ENCODE data around the gene PPP2R5A. TPM values are rescaled to one million over a fixed set of nuclear protein-coding genes. Genes with fewer than 3 reads are reported as not detected.
"Not testable (repeated sequence)": the region's sequence is repeated elsewhere in the genome, so short reads cannot be mapped to it uniquely, and the experiment has no call there.

The PPP2R5A gene
- total RNA-seq, 1 experiment from 2014 or later = 18.4 TPM

DNA sequence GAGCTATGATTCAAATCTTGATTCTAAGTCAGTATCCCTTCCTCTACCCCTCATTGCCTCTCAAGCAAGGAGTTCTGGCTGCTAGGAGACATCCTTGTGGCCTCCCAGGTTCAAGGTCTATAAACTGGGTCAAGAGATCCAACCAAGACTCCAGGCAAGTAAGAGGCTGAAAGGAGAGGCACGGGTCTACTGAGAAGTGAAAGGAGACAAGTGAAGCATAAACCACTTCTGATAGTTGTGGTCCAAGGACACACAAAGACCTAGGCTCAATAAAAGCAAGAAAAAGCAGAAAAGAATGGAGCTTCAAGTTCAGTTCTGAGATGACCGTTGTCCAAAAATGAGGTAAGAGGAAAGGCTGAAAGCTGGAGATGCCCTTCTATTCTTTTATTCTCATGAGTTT lies 17.8 kb upstream of the PPP2R5A start:
- DNase-seq (ENCODE audit: low spot score) = no peak

DNA sequence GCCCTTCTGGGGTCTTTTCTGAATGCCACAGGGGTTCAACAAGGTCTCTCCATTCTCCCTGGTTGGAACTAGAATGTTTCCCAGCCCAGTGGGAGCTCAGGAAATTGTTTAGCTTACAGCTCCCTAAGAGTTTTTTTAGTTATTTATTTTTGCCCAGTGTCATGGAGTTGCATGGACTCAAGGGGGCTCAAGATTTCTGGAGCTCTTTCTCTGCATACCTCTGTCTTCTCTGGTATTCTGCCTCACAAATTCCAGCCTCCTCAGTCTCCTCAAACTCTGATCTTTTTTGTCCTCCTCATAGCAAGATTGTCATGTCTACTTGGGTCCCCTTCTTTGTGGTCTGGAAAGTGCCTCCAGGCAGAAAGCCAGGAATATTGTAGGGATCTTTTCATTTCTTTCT lies 15.9 kb upstream of the PPP2R5A start:
- no peak for DNase-seq (ENCODE audit: low spot score)

DNA sequence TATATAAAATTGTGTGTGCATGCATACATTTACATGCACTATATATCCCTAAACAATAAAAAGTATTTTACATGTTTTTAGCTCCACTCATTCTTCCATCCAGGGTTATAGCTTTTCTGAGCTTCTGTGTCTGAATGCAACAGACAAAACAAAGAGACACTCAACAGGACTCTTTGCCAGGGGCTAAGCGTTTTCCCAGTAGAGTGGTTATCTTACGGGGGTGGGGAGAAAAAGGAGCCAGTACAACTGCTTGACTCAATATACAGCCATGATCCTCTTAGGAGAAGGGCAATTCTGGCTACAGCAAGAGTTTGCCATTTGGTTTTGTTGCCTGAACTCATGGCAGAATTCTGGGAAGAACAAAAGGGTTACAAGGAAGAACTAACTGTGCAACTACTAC lies 14.6 kb upstream of the PPP2R5A start:
- no peak for DNase-seq (ENCODE audit: low spot score)

DNA sequence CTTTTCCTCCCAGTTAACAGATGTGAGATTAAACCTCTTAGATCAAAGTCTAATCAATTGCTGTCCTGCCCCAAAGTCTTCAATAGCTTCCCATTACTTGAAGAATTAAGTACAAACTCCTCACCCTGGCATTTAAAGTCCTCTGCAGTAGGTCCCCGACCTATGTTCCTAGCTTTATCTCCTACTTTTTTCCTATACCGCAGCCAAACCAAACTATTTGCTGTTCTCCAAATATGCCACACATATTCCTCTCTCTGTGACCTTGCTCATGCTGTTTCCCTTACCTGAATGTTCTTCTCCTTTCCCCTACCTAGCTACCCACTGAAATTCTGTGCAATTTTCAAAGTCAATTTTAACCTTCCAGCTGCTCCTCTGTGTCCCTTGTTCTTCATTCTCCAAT lies 14.0 kb upstream of the PPP2R5A start:
- no peak for DNase-seq (ENCODE audit: low spot score)

DNA sequence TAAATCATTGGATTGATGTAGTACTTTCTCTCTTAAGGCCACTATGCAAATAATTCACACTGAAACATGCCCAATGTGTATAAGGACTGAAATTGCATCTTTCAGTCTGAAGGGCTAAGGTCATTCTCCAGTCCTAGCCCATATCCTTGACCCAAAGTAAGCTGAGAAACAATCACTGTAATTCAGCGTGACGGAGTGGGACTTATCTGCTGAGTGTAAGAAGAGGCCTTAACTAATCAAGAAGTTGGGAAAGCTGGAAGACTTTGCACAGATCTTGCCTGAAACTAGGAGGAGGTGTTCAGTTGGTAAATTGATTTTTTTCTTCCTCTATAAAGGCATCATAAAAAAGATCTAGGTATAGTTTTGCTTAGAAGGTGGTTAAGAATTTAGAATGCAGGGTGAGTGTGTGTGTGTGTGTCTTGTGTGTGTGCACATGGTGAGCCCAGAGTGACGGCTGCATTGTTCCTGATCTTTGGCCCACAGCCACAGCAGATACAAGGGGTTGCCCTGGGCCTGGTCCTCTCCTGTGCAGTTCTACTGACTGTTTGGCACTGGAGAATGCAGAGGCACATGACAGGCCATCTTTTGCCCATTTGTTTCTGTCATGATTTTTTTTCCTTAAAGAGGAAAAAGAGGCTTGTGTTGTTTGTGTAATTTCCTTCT lies 13.3 kb upstream of the PPP2R5A start:
- DNase-seq (ENCODE audit: low spot score) = no peak

DNA sequence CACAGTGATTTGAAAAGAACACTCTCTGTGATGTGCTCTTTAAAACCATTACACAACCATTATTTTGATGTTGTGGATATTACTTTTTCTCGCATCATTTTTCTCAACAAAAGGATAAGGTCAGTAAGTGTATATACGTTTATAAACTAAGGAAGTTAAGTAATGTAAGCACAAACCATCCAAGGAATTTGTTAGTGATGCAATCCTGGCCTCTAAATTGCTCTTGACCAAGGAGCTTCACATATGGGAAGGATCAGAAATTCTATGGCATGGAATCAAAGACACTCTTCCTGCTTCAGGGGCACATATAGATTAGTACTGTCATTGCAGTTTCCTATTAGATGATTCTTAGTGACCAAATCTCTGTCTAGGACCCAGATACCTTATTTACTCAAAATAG lies 3.6 kb upstream of the PPP2R5A start:
- no peak for DNase-seq (ENCODE audit: low spot score)

DNA sequence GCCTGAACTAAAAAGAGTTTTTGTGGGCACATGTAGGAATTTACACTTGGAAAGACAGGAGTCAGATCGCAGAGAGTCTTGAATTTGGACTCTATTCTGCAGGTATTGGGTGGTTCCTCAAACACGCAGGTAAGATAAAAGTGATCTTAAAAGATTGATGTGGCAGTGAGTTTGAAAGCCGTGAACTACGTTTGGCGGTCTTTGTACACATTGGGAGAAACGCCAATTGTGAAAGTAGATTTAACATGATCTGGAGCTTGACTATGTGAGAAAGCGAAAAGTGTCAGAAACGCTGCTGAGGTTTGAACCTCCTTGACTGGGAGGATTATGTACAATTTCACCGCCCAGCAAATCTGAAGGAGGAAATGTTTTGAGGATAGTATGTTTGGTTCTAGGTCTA lies 1.5 kb upstream of the PPP2R5A start:
- DNase-seq (ENCODE audit: low spot score) = no peak

DNA sequence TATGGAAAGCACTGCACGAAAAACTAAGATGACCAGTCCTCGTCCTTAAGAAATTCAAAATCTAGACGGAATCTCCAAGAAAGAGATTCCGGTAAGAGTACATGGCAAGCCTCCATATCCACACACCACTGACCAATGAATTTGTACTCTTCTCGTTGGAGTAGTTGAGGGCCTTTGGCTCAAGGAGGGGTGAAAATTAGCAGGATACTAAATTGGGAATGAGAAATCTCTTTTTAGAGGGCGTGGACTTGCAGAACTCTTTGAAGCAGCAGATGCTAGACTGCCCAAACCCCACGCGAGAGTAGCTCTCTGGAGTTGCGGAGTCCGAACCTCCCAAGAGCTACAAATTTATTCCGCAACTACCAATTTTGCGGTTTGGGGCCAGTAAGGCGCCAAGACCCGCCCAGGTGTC lies 872 bp upstream of the PPP2R5A start:
- no peak for DNase-seq (ENCODE audit: low spot score)

DNA sequence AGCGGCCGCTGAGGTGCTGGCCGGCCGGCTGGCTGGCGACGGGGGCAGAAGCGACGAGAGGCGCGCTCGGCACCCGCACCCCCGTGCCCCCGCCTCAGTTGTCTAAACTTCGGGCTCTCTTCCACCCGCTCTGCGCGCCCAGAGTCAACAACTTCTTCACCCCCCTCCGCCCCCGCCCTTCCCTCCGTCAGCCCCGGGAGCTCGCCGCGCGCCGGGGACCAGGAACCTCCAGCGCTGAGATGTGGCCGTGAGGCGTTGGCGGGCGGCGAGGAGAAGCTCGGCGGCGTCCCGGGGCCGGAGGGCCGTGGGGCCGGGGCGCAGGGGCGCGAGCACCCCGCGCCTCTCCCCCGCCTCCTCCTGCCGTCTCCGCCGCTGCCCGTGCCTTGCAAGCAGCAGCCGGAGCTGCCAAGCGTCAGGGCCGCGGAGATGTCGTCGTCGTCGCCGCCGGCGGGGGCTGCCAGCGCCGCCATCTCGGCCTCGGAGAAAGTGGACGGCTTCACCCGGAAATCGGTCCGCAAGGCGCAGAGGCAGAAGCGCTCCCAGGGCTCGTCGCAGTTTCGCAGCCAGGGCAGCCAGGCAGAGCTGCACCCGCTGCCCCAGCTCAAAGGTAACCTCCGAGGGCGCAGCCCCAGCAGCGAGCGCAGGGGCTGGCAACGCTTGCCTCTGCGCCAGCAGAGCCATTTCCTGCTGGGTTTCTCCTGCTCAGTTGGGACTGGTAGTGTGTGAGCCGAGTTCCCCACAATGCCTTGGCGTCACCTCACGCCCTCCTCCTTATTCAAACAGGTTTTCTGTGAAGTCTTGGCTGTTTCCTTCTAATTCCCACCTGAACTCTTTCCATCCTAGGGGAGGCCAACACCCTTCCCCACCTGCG lies 710 bp downstream of the PPP2R5A start:
- DNase-seq (ENCODE audit: low spot score) = peak; percentile 18

DNA sequence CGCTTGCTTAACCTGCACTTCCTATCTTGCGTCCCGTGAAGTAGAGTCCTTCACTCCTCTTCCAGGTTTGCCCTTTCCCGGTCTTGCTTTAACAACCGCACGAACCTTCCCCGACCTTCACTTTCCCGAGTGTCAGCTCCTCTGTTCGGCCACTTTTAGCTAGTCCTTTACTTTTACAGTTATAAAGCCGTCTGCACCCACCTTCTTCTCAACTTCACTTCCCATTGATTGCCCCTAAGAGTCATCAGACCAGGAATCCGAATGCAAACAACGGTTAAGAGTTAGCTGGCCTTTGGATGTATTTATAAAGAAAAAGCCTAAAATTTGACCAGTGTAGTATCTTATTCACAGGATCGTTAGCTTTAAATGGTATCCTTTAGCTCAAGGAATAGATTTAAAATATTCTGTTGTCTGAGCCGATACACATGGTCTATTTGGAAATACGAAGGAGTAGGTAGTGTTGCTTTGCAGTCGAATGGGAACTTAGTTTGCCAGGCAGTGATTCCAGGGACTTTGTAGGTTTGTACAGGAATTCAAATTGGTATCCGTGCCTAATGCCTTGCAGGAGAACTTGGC lies 1.4 kb downstream of the PPP2R5A start:
- no peak for DNase-seq (ENCODE audit: low spot score)

DNA sequence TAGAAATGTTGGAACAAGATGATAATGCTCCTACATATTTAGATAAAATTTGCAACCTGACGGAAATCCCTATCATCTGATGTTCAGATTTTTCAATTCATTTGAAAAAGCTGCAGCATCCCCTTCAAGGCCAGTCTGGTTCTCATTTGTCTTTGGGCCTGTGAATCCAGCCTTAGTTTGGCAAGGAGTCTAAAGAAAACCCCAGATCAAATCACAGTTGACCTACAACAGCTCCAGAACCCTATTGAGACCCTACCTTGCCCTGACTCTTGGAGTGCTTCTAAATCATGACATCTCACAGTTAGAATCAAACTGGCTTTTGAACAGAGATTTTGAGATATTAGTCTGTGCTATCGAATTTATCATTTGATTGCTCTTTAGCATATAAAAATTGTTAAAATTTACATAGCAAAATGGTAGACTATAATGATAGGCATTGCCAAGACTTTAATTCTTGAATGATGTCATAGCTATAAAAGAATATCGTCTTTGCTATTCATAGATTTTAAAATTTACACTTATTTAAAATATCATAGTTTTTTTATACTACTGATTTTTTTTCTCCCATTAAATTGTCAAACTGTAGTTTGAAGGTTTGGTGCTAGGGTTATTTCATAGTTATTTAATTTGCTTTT lies 2.2 kb downstream of the PPP2R5A start:
- no peak for DNase-seq (ENCODE audit: low spot score)

DNA sequence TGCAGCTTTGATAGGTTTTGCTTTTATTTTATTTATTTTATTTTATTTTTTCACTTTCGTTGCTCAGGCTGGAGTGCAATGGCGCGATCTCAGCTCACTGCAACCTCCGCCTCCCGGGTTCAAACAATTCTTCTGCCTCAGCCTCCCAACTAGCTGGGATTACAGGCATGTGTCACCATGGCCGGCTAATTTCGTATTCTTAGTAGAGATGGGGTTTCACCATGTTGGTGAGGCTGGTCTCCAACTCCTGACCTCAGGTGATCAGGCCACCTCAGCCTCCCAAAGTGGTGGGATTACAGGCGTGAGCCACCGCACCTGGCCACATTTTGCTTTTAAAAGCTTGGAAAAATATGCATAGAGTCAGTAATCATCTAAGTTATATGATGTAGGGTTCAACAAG lies 2.8 kb downstream of the PPP2R5A start:
- DNase-seq (ENCODE audit: low spot score) = not testable (repeated sequence)

DNA sequence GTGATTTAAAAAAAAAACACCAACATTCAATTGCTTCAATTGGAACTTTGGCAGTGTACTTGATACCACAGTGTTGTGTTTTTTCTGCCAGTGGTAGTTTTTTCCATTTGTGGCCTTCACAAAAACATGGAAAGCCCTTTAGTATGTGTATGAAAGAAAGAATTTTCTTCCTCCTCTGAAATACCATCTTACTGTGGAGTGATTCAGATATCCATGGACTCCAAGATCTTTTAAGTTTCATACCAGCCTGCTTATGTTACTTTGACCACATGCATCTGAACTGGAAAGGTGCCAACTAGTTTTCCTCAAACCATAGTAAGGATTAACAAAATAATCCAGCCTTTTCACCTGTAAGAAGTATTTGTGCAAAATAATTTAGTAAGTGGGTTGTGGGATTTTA lies 3.4 kb downstream of the PPP2R5A start:
- DNase-seq (ENCODE audit: low spot score) = peak; percentile 40

DNA sequence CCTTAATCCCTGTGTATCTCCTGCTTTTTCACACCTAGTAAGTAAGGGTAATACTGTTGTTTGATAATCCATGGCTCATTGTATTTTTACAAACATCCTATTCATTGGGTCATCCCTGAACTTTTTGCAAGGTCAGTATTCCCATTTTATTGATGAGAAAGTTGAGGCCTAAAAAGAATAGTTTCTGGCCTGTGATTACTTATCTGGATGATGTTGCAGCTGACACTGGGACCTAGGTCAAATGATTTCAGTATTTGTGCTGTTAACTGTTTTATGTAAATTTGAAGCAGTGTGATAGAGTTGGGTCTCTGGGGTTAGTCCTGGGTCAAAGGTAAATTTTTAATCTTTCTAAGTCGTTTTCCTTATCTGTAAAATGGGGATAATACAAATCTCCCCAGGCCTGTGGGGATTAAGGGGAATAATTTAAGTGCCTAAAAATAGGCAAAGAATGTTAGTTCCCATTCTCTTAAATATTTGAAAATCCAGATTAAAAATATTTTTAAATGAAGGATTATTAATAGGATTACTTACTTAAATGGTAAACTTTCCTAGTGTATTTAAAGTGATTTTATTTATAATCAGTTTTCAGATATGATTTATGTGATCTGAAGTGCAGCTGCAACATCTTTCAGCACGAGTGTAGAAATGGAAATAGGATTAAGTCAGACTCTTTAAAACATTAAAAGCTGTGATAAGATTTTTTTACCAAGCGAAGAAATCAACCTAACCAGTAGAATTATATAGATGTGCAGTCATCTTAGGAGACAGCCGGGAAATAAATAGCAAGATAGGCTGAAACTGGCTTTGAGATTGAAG lies 4.3 kb downstream of the PPP2R5A start:
- DNase-seq (ENCODE audit: low spot score) = no peak

DNA sequence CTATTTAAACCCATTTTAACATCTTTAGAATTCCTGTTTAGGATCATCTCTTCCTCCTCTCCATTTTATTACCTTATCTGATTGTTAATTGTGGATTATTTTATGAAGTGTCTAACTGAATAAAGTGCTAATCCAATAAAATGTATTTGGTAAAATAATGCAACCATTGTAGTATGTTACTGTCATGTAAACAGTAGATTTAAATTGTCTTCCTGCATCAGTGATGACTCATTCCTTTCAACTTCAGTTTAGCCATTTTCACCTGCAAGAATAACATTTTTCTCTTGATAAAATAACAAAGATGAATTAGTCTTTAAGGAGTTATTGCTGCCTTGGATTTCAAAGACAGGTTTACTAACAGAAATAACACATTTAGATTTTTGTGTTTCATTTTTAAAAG lies 5.4 kb downstream of the PPP2R5A start:
- DNase-seq (ENCODE audit: low spot score) = no peak

DNA sequence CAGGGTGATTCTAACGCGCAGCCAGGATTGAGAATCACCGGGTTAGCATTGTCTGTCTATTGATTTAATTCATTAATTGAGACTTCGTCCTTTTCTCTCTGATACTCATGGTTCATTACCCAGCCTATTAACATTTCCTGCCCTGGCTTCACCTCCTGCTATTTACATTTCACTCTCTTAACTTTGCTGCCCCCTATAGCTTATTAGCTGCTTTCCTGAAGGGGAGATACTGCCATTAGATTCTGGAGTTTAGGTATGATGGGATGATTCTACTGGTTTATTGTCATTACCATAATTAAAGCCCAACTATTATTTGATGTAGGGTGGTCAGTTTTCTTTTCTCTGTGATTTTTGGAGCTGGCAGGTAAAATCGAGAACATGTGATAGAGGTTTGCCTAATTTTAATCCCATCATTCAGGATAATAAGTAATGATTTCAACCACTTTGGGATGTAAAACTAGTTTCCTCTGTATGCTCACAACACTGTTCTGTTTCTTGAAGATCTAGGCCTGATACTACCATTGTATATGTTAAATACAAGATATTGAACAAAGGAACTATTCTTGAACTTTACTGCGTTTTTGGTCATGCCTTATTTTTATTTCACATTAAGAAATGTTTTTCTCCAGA lies 6.4 kb downstream of the PPP2R5A start:
- peak; percentile 66 for DNase-seq (ENCODE audit: low spot score)

DNA sequence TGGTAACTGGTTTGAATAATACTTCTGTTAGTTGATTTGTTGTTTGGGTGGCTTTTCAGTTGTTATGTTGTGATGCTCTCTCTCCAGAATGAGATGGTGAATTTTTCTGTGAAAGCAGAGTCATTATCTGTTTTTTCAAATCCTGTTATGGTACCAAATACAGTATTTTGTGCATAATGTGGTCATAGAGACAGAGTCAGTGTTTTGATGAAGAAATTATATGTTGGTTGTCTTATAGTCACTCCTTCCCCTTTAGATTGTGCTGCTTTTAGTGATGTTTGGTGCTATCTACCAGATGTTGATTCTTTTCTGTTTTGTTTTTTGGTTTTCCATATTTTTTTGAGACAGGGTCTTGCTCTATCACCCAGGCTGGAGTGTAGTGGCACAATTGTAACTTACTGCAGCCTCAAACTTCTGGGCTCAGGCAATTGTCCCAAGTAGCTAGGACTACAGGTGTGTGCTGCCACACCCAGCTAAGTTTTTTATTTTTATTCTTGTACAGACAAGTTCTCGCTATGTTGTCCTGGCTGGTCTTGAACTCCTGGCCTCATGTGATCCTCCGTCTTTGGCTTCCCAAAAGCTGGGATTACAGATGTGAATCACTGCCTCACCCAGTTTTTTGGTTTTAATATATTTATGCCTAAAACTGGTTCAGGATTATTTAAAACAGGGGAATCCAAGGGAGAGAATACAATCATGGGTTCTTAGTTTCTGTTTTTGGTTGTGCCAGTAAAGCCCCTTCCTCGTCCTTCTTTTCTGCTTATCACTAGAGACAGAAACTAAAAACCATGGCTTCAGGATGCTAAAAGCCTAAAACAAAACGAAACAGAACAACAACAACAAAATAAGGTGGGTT lies 7.3 kb downstream of the PPP2R5A start:
- DNase-seq (ENCODE audit: low spot score) = no peak

DNA sequence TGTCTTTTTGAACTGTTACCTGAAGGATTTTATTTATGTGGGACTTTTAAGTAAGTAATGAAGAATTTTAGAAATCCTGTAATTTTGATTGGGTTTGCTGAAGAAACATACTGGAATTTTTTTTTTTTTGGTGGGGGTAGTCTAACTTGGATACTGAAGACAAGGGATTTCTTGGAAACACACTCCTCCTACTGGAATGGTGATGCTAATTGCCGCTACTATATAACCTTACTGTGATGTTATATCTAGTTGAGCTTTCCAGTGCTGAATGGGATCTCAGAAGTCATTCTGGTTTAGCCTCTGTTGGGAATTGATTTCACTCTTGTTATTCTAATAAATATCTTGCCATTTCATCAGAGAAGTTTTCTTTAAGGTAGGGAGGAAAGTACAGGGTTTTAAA lies 8.4 kb downstream of the PPP2R5A start:
- peak; percentile 15 for DNase-seq (ENCODE audit: low spot score)

DNA sequence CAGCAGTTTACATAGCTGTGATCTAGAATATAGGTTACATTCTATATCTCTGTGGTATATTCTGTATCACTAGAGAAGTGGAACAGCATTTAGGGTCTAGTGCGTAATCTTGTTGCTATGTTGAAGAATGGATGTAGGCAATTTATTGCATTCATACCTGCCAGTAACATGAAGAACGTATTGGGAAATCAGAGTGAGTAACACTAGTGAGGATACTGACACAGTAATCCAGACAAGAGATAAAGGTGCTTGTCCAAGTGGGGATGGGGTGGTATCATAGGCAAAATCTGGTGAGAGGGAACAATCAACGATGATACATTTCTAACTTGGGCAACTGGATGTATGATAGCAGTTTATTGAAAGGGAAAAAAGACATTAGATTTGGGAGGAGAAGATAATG lies 9.8 kb downstream of the PPP2R5A start:
- DNase-seq (ENCODE audit: low spot score) = no peak

DNA sequence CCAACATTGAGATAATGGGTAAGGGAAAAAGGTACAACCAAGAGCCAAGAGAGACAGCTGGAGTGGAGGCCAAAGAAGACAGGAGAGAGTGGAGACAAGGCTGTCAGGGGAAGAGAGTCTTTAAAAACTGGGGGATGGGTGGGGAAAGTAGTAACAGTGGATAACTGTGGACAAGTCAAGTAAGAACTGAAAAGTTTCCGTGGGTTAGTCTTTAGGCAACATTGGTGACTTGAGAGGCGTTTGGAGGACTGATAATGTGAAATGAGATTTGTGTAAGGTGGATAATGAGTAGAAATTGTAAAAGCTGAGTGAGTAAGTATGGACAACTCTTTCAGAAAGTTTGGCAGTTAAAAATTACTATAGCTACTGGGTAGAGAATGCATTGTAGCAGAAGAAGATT lies 10.4 kb downstream of the PPP2R5A start:
- no peak for DNase-seq (ENCODE audit: low spot score)
